Spleen (tissue), 11 donors: ENCODE data around the gene IQCE. TPM values are rescaled to one million over a fixed set of nuclear protein-coding genes. Genes with fewer than 3 reads are reported as not detected.

Source experiments
- DNase-seq: peaks from one replicate; pipeline ENCODE4 v3.0.0-alpha.2; 2020
- H3K27ac ChIP-seq, 8 donors: fragments of 200-600 bp; sonication (generic) in 7 of 8; 1 replicate in 4 of 8; 2 replicates in 4 of 8; pipeline versions ENCODE4 v1.5.0 to v1.8.0; 2016 to 2021; ENCODE audit warnings: inconsistent platforms in 4 of 8, mild to moderate bottlenecking in 4 of 8, moderate library complexity in 1 of 8
- H3K27me3 ChIP-seq, 7 donors: fragments of 200-600 bp; sonication (generic) in 6 of 7; replicated peaks in 1 of 7; 1 replicate in 4 of 7; 2 replicates in 3 of 7; pipeline versions ENCODE4 v1.5.0 to v1.8.0; 2016 to 2021; ENCODE audit warnings: inconsistent platforms in 3 of 7, mild to moderate bottlenecking in 1 of 7
- H3K36me3 ChIP-seq, 6 donors: fragments of 200-600 bp; sonication (generic) in 5 of 6; 1 replicate in 4 of 6; 2 replicates in 2 of 6; pipeline versions ENCODE4 v1.5.0 to v1.8.0; 2016 to 2021; ENCODE audit warnings: inconsistent platforms in 2 of 6
- H3K4me1 ChIP-seq, 6 donors: fragments of 200-600 bp; sonication (generic) in 5 of 6; 1 replicate in 3 of 6; 2 replicates in 3 of 6; pipeline versions ENCODE4 v1.5.0 to v1.8.0; 2016 to 2021; ENCODE audit warnings: inconsistent platforms in 3 of 6
- H3K4me3 ChIP-seq, 8 donors: fragments of 200-600 bp; sonication (generic) in 7 of 8; 1 replicate in 4 of 8; 2 replicates in 4 of 8; pipeline versions ENCODE4 v1.5.0 to v1.8.0; 2016 to 2021; ENCODE audit warnings: inconsistent platforms in 4 of 8, mild to moderate bottlenecking in 4 of 8, moderate library complexity in 2 of 8
- H3K9me3 ChIP-seq, 8 donors: fragments of 200-600 bp; sonication (generic) in 7 of 8; 1 replicate in 4 of 8; 2 replicates in 4 of 8; pipeline versions ENCODE4 v1.5.0 to v1.8.0; 2016 to 2021; ENCODE audit warnings: inconsistent platforms in 4 of 8
- CTCF ChIP-seq, 11 experiments: fragments of 200-600 bp in 7 of 11; fragments of 450-650 bp in 4 of 11; sonication (generic) in 4 of 11; IDR thresholded peaks in 8 of 11; conservative IDR thresholded peaks in 3 of 11; 1 replicate in 7 of 11; 2 replicates in 4 of 11; pipeline versions ENCODE4 v1.4.0 to v1.8.0; 2016 to 2021; ENCODE audit warnings: antibody characterized with exemption in 11 of 11, inconsistent platforms in 4 of 11, mild to moderate bottlenecking in 1 of 11
- POLR2A ChIP-seq, 3 donors: fragments of 450-650 bp; IDR thresholded peaks; one replicate each; pipeline ENCODE4 v1.5.1; 2017; ENCODE audit warnings: antibody characterized with exemption in 3 of 3, mild to moderate bottlenecking in 1 of 3
- POLR2AphosphoS5 ChIP-seq, 3 donors: sonication (generic); formaldehyde crosslinking; IDR thresholded peaks; one replicate each; pipeline ENCODE4 v1.5.1; 2017; ENCODE audit warnings: antibody characterized with exemption in 3 of 3
- WGBS, 5 donors: extraction: QIAGEN DNeasy Blood & Tissue Kit in 3 of 5; methylation state at CpG; one replicate each; pipeline versions ENCODE4 v1.1.5 to v1.1.7; 2013 to 2018; 5-methylcytosine and 5-hydroxymethylcytosine counted together
- intact Hi-C: fragments of 100-400 bp; cut with DNase I; formaldehyde crosslinking; loops from one replicate; pipeline ENCODE4 v1.15.0; 2023; ENCODE audit warnings: low total_unique reads
- polyA plus RNA-seq, 3 donors: library from polyadenylated mRNA; stranded (reverse); fragments of 200-250 nt; gene quantifications; one replicate each; pipeline ENCODE4 v1.2.1, GENCODE V29; 2013
- total RNA-seq, 7 donors: library from RNA; depleted of rRNA in 3 of 7; stranded (reverse); fragments of >200 nt in 3 of 7; fragmentation: NEBNext Ultra II Directional in 4 of 7; extraction: Animal tissue kit (Norgen Biotek cat#: 25700) in 4 of 7; gene quantifications; one replicate each; pipeline versions ENCODE4 v1.1.0 to v1.2.1, GENCODE V29; 2016 to 2021
- donor health status: healthy with polysubstance abuse.
- donor health status: DM: no; HTN: no; CAD: no; lungs with moderate emphysema.
- donor health status: DM: no; HTN: no; CAD: no.
- donor health status: Bipolar disorder and iron deficiency.
- donor health status: healthy.
- donor health status: DM: no; HTN: no; CAD: no.
- donor health status: DM: yes; HTN: yes; CAD: no.

Gene IQCE
- total and polyA plus RNA-seq, 10 donors, result 1.2 to 17.1 (median 11.4) TPM

DNA sequence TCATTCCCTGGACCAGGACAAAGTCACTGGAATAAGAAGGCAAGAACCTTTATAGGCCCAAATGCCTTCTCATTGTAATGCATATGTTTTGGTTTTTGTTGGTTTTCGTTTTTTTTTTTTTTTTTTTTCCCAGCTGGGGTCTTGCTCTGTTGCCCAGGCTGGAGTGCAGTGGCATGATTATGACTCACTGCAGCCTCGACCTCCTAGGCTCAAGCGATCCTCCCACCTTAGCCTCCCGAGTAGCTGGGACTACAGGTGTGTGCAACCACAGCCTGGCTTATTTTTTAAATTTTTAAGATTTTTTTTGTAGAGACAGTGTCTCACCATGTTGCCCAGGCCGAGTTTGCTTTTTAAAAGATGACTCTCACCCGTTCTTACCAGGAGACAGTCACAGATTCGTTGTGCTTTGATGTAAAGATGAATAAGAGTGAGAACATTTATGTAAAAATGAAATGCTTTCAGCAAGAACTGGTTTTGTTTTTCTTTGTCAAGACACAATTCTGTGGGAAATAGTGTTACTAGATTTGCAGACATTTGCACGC, 7.6 kb downstream of the IQCE start:
- WGBS, 5 donors, result 68 to 81% (median 75%) methylated on average over 8 of the region's 8 CpGs
- Histone ChIP-seq H3K4me1 (peaks cover 0 to 45% (median 19%) of the 10 kb centered on the region in 6 donors), H3K27ac (peak overlapping the region in 2 of 8 donors; percentile 26 to 37), H3K9me3 (no peaks in the 10 kb centered on the region), H3K36me3 (peaks cover 0 to 6% (median 0%) of the 10 kb centered on the region in 6 donors), H3K27me3 (no peaks in the 10 kb centered on the region), H3K4me3 (peak overlapping the region in 1 of 8 donors; percentile 9)
- intact Hi-C loops, result no loop called here
- no peak for TF ChIP-seq POLR2AphosphoS5 (IDR thresholded peaks at IDR 0.05)
- TF ChIP-seq POLR2A (IDR thresholded peaks at IDR 0.05), result no peak
- TF ChIP-seq CTCF (IDR thresholded peaks at IDR 0.05 in 8 of 11, conservative IDR thresholded peaks at IDR 0.05 in 3 of 11), result no peak
- peak; percentile 29 for DNase-seq

DNA sequence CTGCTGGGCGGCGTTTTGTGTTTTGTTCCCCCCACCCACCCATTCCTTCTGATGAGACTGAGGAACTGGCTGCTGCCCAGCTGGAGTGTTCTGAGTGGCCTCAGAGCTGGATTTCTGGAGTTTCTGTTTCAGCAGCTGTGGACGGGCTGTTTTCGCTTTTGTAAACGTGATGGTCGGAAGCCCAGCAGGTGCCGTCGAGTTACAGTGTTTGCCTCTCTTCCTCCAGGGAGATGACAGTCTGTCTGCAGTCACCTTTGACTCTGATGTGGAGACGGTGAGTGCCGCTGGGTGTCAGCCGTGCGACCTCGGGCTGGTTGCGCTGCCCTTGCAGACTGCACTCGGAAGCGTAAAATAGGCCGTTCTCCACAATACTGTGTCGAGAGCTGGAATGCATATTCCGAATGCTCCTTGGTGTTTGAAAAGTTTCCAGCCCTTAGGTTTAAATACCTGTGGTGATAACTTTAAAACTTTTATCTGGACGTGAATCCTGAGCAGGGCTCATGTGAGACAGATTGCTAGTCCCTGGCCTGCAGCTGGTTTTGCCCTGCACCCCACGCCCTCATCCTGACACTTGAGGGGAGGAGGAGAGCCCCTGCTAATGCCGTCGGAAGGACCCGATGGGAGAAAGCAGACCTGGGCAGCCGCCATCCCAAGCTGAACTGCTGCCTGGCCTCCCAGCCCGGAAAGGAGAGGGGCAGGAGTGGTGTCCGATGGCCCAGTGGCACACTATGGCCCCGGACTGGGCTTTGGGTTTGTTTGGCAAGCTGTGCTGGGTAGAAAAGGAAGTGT, 8.3 kb downstream of the IQCE start:
- intact Hi-C loops, result no loop called here
- Histone ChIP-seq H3K4me3 (peak overlapping the region in 1 of 8 donors; percentile 9), H3K36me3 (peaks cover 0 to 13% (median under 1%) of the 10 kb centered on the region in 6 donors), H3K9me3 (no peaks in the 10 kb centered on the region), H3K27me3 (no peaks in the 10 kb centered on the region), H3K27ac (peak overlapping the region in 2 of 8 donors; percentile 26 to 37), H3K4me1 (peaks cover 0 to 39% (median 19%) of the 10 kb centered on the region in 6 donors)
- 65 to 82% (median 78%) methylated on average over 28 of the region's 28 CpGs for WGBS, 5 donors
- DNase-seq, result peak; percentile 80
- TF ChIP-seq POLR2AphosphoS5 (IDR thresholded peaks at IDR 0.05) (peak in 1 of 3 donors; percentile 38), CTCF (IDR thresholded peaks at IDR 0.05 in 8 of 11, conservative IDR thresholded peaks at IDR 0.05 in 3 of 11) (peak in 1 of 11 experiments; percentile 3), POLR2A (IDR thresholded peaks at IDR 0.05) (no peak)

- intact Hi-C loops, result no loop called here
- Histone ChIP-seq H3K9me3 (no peaks in the 10 kb centered on the region), H3K4me3 (no peak overlapping the region), H3K4me1 (peaks cover 0 to 37% (median 19%) of the 10 kb centered on the region in 6 donors), H3K27ac (no peak overlapping the region), H3K27me3 (no peaks in the 10 kb centered on the region), H3K36me3 (peaks cover 0 to 20% (median 3%) of the 10 kb centered on the region in 6 donors)
- DNase-seq, result no peak
- WGBS, 5 donors, result 28 to 53% (median 34%) methylated on average over 13 to 16 of the region's 16 CpGs
- peak in 9 of 11 experiments; percentile 4 to 54 (median 43) for TF ChIP-seq CTCF (IDR thresholded peaks at IDR 0.05 in 8 of 11, conservative IDR thresholded peaks at IDR 0.05 in 3 of 11)
- TF ChIP-seq POLR2AphosphoS5 (IDR thresholded peaks at IDR 0.05), result no peak
- no peak for TF ChIP-seq POLR2A (IDR thresholded peaks at IDR 0.05)
These were observed 9.0 kb downstream of the IQCE start for GRCh38 chr7:2567679-2568278.
